Embryonic facial prominence (tissue), 1 donor: ENCODE measurements around the gene ZSCAN18.

Source experiments
- DNase-seq: peaks from one replicate; pipeline ENCODE4 v3.0.0-alpha.2; 2016; ENCODE audit errors: extremely low spot score

Gene ZSCAN18

DNA sequence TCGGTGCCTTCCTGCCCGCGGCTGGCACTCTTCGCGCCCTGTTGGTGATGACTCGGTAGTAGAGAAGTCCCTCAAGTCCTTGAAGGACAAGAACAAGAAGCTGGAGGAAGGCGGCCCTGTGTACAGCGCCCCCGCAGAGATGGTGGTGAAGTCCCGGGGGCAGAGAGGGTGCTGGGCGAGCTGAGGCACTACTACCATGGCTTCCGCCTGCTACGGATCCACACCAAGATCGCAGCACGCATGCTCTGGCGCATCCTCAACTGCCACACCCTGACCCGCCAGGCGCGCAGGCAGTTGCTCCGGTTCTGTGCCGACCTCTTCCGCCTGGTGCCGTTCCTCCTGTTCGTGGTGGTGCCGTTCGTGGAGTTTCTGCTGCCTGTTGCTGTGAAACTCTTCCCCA lies 53.1 kb downstream of the ZSCAN18 start:
- no peak for DNase-seq

- DNase-seq: no peak
These were observed 53.6 kb downstream of the ZSCAN18 start for GRCh38 chr19:58044391-58044790.

- DNase-seq: no peak
These were observed 55.3 kb downstream of the ZSCAN18 start for GRCh38 chr19:58042495-58043340.

DNA sequence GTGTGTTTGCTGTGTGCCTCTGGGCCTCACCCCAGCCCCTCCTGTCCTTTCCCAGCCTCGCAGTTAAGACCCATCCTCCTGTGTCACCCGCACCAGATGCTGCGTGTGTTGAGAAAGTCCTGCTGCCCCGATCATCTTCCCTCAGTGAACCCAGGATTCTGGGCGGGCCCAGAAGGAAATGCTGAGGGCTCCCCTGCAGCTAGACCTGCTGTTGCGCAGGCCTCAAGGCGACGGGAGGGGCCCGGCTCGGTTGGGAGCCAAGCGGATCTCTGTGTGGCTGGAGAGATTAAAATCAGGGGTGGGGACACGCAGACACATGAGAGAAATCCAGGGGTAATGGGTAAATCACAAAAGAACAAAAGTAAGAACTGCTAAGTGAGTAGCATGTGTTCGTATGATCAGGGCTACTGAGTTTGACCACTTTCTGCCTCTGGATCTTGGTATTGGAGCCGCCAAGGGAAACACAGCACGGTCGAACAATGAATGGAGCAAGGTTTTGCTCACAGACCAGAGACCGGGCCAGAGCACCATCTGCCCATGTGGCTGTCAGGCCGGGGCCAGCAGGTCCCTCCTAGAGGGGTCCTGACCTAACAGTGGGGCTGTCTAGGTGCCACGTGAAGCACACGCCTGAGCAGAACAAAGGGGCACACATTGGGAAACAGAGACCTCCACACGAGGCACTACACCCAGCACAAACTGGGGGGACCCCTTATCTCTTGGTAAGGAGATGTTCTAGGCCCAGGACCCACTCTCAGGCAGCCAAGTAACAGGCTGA lies 57.1 kb downstream of the ZSCAN18 start:
- no peak for DNase-seq

- no peak for DNase-seq
These were observed 59.3 kb downstream of the ZSCAN18 start for GRCh38 chr19:58038688-58039204.

GRCh38 chr19:58037927-58038687 lies 59.9 kb downstream of the ZSCAN18 start:
- DNase-seq: no peak

- DNase-seq: no peak
These were observed 62.2 kb downstream of the ZSCAN18 start for GRCh38 chr19:58035863-58036262.

DNA sequence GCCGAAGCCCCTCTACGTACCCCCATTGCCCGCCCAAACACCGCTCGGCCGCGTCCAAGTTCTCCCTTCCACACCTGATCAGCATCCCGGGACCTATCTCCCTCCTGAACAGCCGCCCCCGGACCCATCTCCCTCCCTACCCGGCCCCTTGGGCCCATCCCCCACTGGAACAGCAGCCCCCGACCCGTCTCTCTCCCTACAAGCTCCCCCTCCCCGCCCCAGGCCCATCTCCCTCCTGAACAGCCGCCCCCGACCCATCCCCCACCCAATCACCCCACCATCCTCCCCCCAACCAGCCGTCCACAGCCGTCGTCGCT lies 63.6 kb downstream of the ZSCAN18 start:
- DNase-seq: no peak
